H1 (cell line): ENCODE measurements around the gene GNB1L. TPM values are rescaled to one million over a fixed set of nuclear protein-coding genes. Genes with fewer than 3 reads are reported as not detected.

Source experiments
- CTCF ChIA-PET: fragments of 300-600 bp; sonication (Branson Sonifier 250); formaldehyde crosslinking; loops from one replicate; lab custom pipeline; 2021; ENCODE audit not compliant: partially characterized antibody; lab: Charles Lee
- POLR2A ChIA-PET: fragments of 300-600 bp; sonication (Branson Sonifier 250); formaldehyde crosslinking; loops from one replicate; lab custom pipeline; 2021; ENCODE audit warnings: inconsistent platforms; ENCODE audit not compliant: partially characterized antibody; lab: Charles Lee
- DNase-seq, 2 experiments: peaks; one replicate each; pipeline versions ENCODE4 v3.0.0 to v3.0.0-alpha.2; 2010 to 2022; ENCODE audit warnings: low spot score in 2 of 2, low read depth in 1 of 2, mixed read lengths in 1 of 2
- FAIRE-seq: peaks from 2 replicates; lab custom pipeline; 2011; peaks lifted over from hg19 to GRCh38; lab: Jason Lieb, UNC
- H2AFZ ChIP-seq: 2 replicates; pipeline ENCODE4 v1.8.1; 2012; ENCODE audit warnings: low read length, inconsistent platforms
- H2AK5ac ChIP-seq: 2 replicates; pipeline ENCODE4 v1.6.1; 2013; ENCODE audit warnings: low read depth, low read length
- H2BK120ac ChIP-seq: replicated peaks from 2 replicates; pipeline ENCODE3; 2013; ENCODE audit warnings: low read depth, low read length, inconsistent platforms
- H2BK12ac ChIP-seq: 2 replicates; pipeline ENCODE4 v1.6.1; 2013; ENCODE audit warnings: low read depth, low read length
- H2BK15ac ChIP-seq: 2 replicates; pipeline ENCODE4 v1.6.1; 2013; ENCODE audit warnings: low read length
- H2BK20ac ChIP-seq: 2 replicates; pipeline ENCODE4 v1.6.1; 2013; ENCODE audit warnings: low read length
- H2BK5ac ChIP-seq: 2 replicates; pipeline ENCODE4 v1.6.1; 2013; ENCODE audit warnings: low read depth, low read length
- H3K14ac ChIP-seq: 2 replicates; pipeline ENCODE4 v1.6.1; 2013; ENCODE audit warnings: inconsistent platforms; ENCODE audit not compliant: insufficient read length
- H3K18ac ChIP-seq: 2 replicates; pipeline ENCODE4 v1.6.1; 2013; ENCODE audit warnings: low read length; ENCODE audit errors: extremely low read depth
- H3K23ac ChIP-seq: 2 replicates; pipeline ENCODE4 v1.6.1; 2013; ENCODE audit warnings: inconsistent platforms; ENCODE audit not compliant: insufficient read length
- H3K23me2 ChIP-seq: 2 replicates; pipeline ENCODE4 v1.6.1; 2013; ENCODE audit warnings: low read depth, low read length
- H3K27ac ChIP-seq: 2 replicates; pipeline ENCODE4 v1.6.1; 2011; ENCODE audit warnings: low read depth, low read length, inconsistent platforms
- H3K27me3 ChIP-seq, 4 experiments: replicated peaks in 1 of 4; 1 replicate in 1 of 4; 2 replicates in 3 of 4; pipeline versions ENCODE4 v1.6.1 to v1.8.1; 2011 to 2013; ENCODE audit warnings: low read length in 3 of 4, mild to moderate bottlenecking in 3 of 4, inconsistent platforms in 2 of 4, mixed read lengths in 2 of 4, moderate library complexity in 1 of 4; ENCODE audit not compliant: control insufficient read depth in 3 of 4, insufficient read depth in 3 of 4; ENCODE audit errors: extremely low read depth in 1 of 4
- H3K36me3 ChIP-seq, 4 experiments: 2 replicates each; pipeline versions ENCODE4 v1.6.1 to v1.8.1; 2011 to 2013; ENCODE audit warnings: mild to moderate bottlenecking in 4 of 4, low read length in 3 of 4, moderate library complexity in 2 of 4, control low read depth in 1 of 4, inconsistent platforms in 1 of 4; ENCODE audit not compliant: insufficient read depth in 4 of 4, control insufficient read depth in 2 of 4
- H3K4ac ChIP-seq: replicated peaks from 2 replicates; pipeline ENCODE3; 2013; ENCODE audit warnings: low read length, low read depth, mixed read lengths, inconsistent platforms; ENCODE audit not compliant: insufficient read length
- H3K4me1 ChIP-seq, 4 experiments: replicated peaks in 1 of 4; 1 replicate in 1 of 4; 2 replicates in 3 of 4; pipeline versions ENCODE4 v1.6.1 to v1.8.1; 2011 to 2013; ENCODE audit warnings: low read length in 3 of 4, inconsistent platforms in 2 of 4, mixed read lengths in 1 of 4; ENCODE audit not compliant: insufficient read depth in 4 of 4, control insufficient read depth in 3 of 4
- H3K4me2 ChIP-seq, 2 experiments: 2 replicates each; pipeline versions ENCODE4 v1.6.1 to v1.8.1; 2011 to 2013; ENCODE audit warnings: low read depth in 2 of 2, low read length in 2 of 2, control low read depth in 1 of 2, inconsistent platforms in 1 of 2, mild to moderate bottlenecking in 1 of 2; ENCODE audit not compliant: insufficient read depth in 1 of 2
- H3K4me3 ChIP-seq, 4 experiments: fragments of 200-600, 300-600 bp in 1 of 4; sonication (generic), shearing (Covaris generic), sonication (Bioruptor Twin) in 1 of 4; 2 replicates each; pipeline versions ENCODE4 v1.5.1 to v1.8.1; 2011 to 2016; ENCODE audit warnings: low read length in 4 of 4, low read depth in 3 of 4, control low read depth in 2 of 4, inconsistent platforms in 2 of 4, mild to moderate bottlenecking in 2 of 4, mixed read lengths in 1 of 4, moderate library complexity in 1 of 4; ENCODE audit not compliant: insufficient read depth in 2 of 4; ENCODE audit errors: extremely low read depth in 1 of 4
- H3K56ac ChIP-seq: replicated peaks from 2 replicates; pipeline ENCODE3; 2013; ENCODE audit warnings: low read depth, mild to moderate bottlenecking, mixed read lengths, low read length, inconsistent platforms; ENCODE audit not compliant: insufficient read length
- H3K79me1 ChIP-seq: 2 replicates; pipeline ENCODE4 v1.6.1; 2013; ENCODE audit warnings: low read depth, low read length, control low read depth
- H3K79me2 ChIP-seq, 2 experiments: 2 replicates each; pipeline versions ENCODE4 v1.6.1 to v1.8.1; 2012 to 2013; ENCODE audit warnings: low read length in 2 of 2, mild to moderate bottlenecking in 2 of 2, inconsistent platforms in 1 of 2; ENCODE audit not compliant: insufficient read depth in 2 of 2, control insufficient read depth in 1 of 2
- H3K9ac ChIP-seq, 4 experiments: replicated peaks in 1 of 4; 1 replicate in 1 of 4; 2 replicates in 3 of 4; pipeline versions ENCODE4 v1.6.1 to v1.8.1; 2011 to 2013; ENCODE audit warnings: low read depth in 3 of 4, low read length in 3 of 4, control low read depth in 2 of 4, mild to moderate bottlenecking in 2 of 4, moderate library complexity in 2 of 4, inconsistent platforms in 1 of 4; ENCODE audit errors: extremely low read depth in 1 of 4
- H3K9me3 ChIP-seq, 2 experiments: 2 replicates each; pipeline versions ENCODE4 v1.6.1 to v1.8.1; 2012 to 2013; ENCODE audit warnings: mild to moderate bottlenecking in 2 of 2, moderate library complexity in 2 of 2, control low read depth in 1 of 2, inconsistent platforms in 1 of 2, low read depth in 1 of 2, low read length in 1 of 2, mixed read lengths in 1 of 2; ENCODE audit not compliant: insufficient read depth in 2 of 2
- H4K20me1 ChIP-seq, 2 experiments: replicated peaks in 1 of 2; 2 replicates each; pipeline versions ENCODE3 to v1.8.1; 2011 to 2013; ENCODE audit warnings: inconsistent platforms in 2 of 2, low read length in 2 of 2, mild to moderate bottlenecking in 1 of 2; ENCODE audit not compliant: insufficient read depth in 2 of 2, control insufficient read depth in 1 of 2
- H4K5ac ChIP-seq: 2 replicates; pipeline ENCODE4 v1.6.1; 2013; ENCODE audit warnings: low read length, low read depth, mixed read lengths, inconsistent platforms; ENCODE audit not compliant: insufficient read length
- H4K8ac ChIP-seq: 2 replicates; pipeline ENCODE4 v1.8.0; 2013; ENCODE audit warnings: mild to moderate bottlenecking, moderate library complexity, low read length, inconsistent platforms; ENCODE audit not compliant: insufficient read depth; ENCODE audit errors: extremely low read depth
- H4K91ac ChIP-seq: replicated peaks from 2 replicates; pipeline ENCODE3; 2013; ENCODE audit warnings: low read length, mixed read lengths, inconsistent platforms; ENCODE audit not compliant: insufficient read length
- BRCA1 ChIP-seq: IDR thresholded peaks from 2 replicates; pipeline ENCODE4 v1.6.1; 2012; ENCODE audit warnings: low read depth, low read length, improper control_type of control experiment
- CREB1 ChIP-seq: IDR thresholded peaks from 2 replicates; pipeline ENCODE4 v1.6.1; 2012; ENCODE audit warnings: inconsistent platforms
- EZH2 ChIP-seq: fragments of 200-600 bp; sonication (generic); IDR thresholded peaks from 2 replicates; pipeline ENCODE4 v1.7.1; 2012; ENCODE audit warnings: low read depth, mild to moderate bottlenecking, moderate library complexity, low read length, inconsistent platforms; ENCODE audit not compliant: severe bottlenecking
- GABPA ChIP-seq: IDR thresholded peaks from 2 replicates; pipeline ENCODE4 v1.6.1; 2011; ENCODE audit warnings: mild to moderate bottlenecking, low read length, moderate library complexity, borderline replicate concordance; ENCODE audit not compliant: insufficient read depth
- JUN ChIP-seq: IDR thresholded peaks from 2 replicates; pipeline ENCODE4 v1.6.1; 2011; ENCODE audit warnings: low read depth, mild to moderate bottlenecking, improper control_type of control experiment, low read length
- KDM1A ChIP-seq: fragments of 200-600, 300-600 bp; sonication (generic); IDR thresholded peaks from 2 replicates; pipeline ENCODE4 v1.7.1; 2016; ENCODE audit warnings: mild to moderate bottlenecking, low read length, borderline replicate concordance
- KDM5A ChIP-seq: fragments of 200-600 bp; IDR thresholded peaks from 2 replicates; pipeline ENCODE4 v1.7.1; 2012; ENCODE audit warnings: mild to moderate bottlenecking, low read length, inconsistent platforms, mixed read lengths
- MAFK ChIP-seq: IDR thresholded peaks from 2 replicates; pipeline ENCODE4 v1.6.1; 2012; ENCODE audit warnings: low read depth, mild to moderate bottlenecking, improper control_type of control experiment, low read length
- POU5F1 ChIP-seq: IDR thresholded peaks from 2 replicates; pipeline ENCODE4 v1.6.1; 2011; ENCODE audit warnings: low read depth, mild to moderate bottlenecking, low read length, moderate library complexity
- SUZ12 ChIP-seq: fragments of 200-600 bp; sonication (generic); IDR thresholded peaks from 2 replicates; pipeline ENCODE4 v1.6.1; 2012; ENCODE audit warnings: mild to moderate bottlenecking, inconsistent platforms, low read length, moderate library complexity, mixed read lengths
- TAF1 ChIP-seq: IDR thresholded peaks from 2 replicates; pipeline ENCODE4 v1.6.1; 2011; ENCODE audit warnings: mild to moderate bottlenecking, low read depth, low read length
- TAF7 ChIP-seq: optimal IDR thresholded peaks from 2 replicates; pipeline ENCODE3; 2011; ENCODE audit warnings: low read depth, mild to moderate bottlenecking, inconsistent platforms, low read length, moderate library complexity, borderline replicate concordance
- USF2 ChIP-seq: IDR thresholded peaks from 2 replicates; pipeline ENCODE4 v1.6.1; 2011; ENCODE audit warnings: low read length, improper control_type of control experiment
- WGBS, 2 experiments: shearing (Covaris generic) in 1 of 2; methylation state at CpG; one replicate each; pipeline versions ENCODE4 v1.1.6 to v1.1.7; 2013 to 2015; ENCODE audit warnings: low lambda C conversion rate in 2 of 2, mixed read lengths in 2 of 2, inconsistent platforms in 1 of 2, low coverage in 1 of 2, missing lambda C conversion rate in 1 of 2; ENCODE audit not compliant: insufficient replicate concordance in 2 of 2, insufficient coverage in 1 of 2, insufficient read length in 1 of 2; ENCODE audit errors: extremely low coverage in 1 of 2, missing lambda C conversion rate in 1 of 2; 5-methylcytosine and 5-hydroxymethylcytosine counted together
- polyA plus RNA-seq, 7 experiments: library from polyadenylated mRNA; depleted of rRNA in 3 of 7; stranded (reverse) in 5 of 7; unstranded in 2 of 7; fragments of >200 nt in 5 of 7; fragments of 200-250 nt in 2 of 7; gene quantifications; 1 replicate in 5 of 7; 2 replicates in 1 of 7; 4 replicates in 1 of 7; pipeline versions ENCODE4 v1.2.1 to v1.2.3, GENCODE V29; 2011 to 2013; ENCODE audit warnings: missing spikeins in 2 of 7, mixed read lengths in 2 of 7
- total RNA-seq: library from RNA; stranded (reverse); fragmentation: NEBNext Ultra II Directional; extraction: Animal tissue kit (Norgen Biotek cat#: 25700); gene quantifications from 2 replicates; pipeline ENCODE4 v1.2.1, GENCODE V29; 2021

GNB1L gene
- total and polyA plus RNA-seq, 2 of the 8 experiments (the other 6 are each of a cell fraction or from before 2014, with no cell fraction given) = 14.0 to 15.6 TPM

DNA sequence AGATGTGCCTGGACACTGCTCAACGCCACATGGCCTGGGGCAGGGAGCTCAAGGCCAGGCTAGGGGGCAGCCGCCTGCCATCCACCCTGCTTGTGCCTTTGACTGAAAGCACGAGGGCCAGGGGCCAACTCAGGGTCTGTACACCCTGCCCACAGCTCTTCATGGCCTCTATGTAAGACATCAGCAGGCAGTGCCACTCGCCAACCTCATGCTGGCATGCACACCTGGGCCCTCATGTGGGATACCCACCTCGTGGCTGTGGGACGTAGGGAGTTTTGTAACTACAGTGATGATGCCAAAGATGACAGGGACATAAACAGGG is 68.4 kb downstream of the GNB1L start:
- H3K9me3 ChIP-seq = no peaks in the 10 kb centered on the region

More for the DNA sequence above, 68.4 kb downstream of the GNB1L start:
- DNase-seq (no peak), FAIRE-seq (no peak)
- Histone ChIP-seq H3K4me1 (peaks cover 0 to 9% (median 0%) of the 10 kb centered on the region in 4 experiments; a peak in 2 of 7 replicates), H3K9ac (no peak overlapping the region), H3K27me3 (peaks cover 0 to 2% (median 0%) of the 10 kb centered on the region in 4 experiments; a peak in 1 of 7 replicates), H4K20me1 (peaks cover 0 to 5% of the 10 kb centered on the region in 2 experiments), H2BK12ac (no peak overlapping the region), H3K4ac (no peak overlapping the region), H4K91ac (no peak overlapping the region), H3K79me1 (no peaks in the 10 kb centered on the region), H3K79me2 (no peaks in the 10 kb centered on the region), H3K18ac (no peak overlapping the region), H3K14ac (no peak overlapping the region), H3K27ac (no peak overlapping the region), H2AK5ac (no peak overlapping the region), H4K8ac (no peak overlapping the region), H3K4me3 (no peak overlapping the region), H3K23ac (no peak overlapping the region), H3K56ac (no peak overlapping the region), H2BK5ac (no peak overlapping the region), H3K36me3 (no peaks in the 10 kb centered on the region), H2BK120ac (no peak overlapping the region), H4K5ac (no peak overlapping the region), H2BK15ac (no peak overlapping the region), H3K4me2 (no peak overlapping the region), H2BK20ac (no peak overlapping the region), H3K23me2 (no peaks in the 10 kb centered on the region), H2AFZ (no peak overlapping the region)
- 83% methylated on average over 6 of the region's 6 CpGs; no CpG with 5 or more reads in 1 of the 2 experiments for WGBS, 2 experiments
- ChIA-PET POLR2A (interaction anchor here (1.3 kb wide), 1 partner anchor 68 kb away, joined by 3 read pairs; the partner anchor contains the start of genes GNB1L and RTL10), CTCF (interaction anchor here (1.0 to 3.7 kb wide), 6 partner anchors 14 to 126 kb away, joined by 3 to 20 read pairs (median 5); no protein-coding TSS in a partner anchor)
- TF ChIP-seq TAF7 = no peak
- TF ChIP-seq BRCA1 = no peak
- TF ChIP-seq KDM1A = no peak
- TF ChIP-seq CREB1 = no peak
- TF ChIP-seq EZH2 = no peak
- TF ChIP-seq SUZ12 = no peak
- TF ChIP-seq POU5F1 = no peak
- no peak for TF ChIP-seq USF2
- no peak for TF ChIP-seq MAFK
- no peak for TF ChIP-seq GABPA
- no peak for TF ChIP-seq KDM5A
- TF ChIP-seq JUN = no peak
- no peak for TF ChIP-seq TAF1
